T-helper 17 cell (primary cell): Measurements from ENCODE around the gene ADARB2. TPM values are rescaled to one million over a fixed set of nuclear protein-coding genes. Genes with fewer than 3 reads are reported as not detected.
"Not testable (repeated sequence)": the region's sequence is repeated elsewhere in the genome, so short reads cannot be mapped to it uniquely, and the experiment has no call there.

Experiments
- ATAC-seq: fragments of 150-1000 bp; cut with Tn5 transposase; 2 replicates; pipeline ENCODE4 v1.10.0; 2021; ENCODE audit warnings: mild to moderate bottlenecking, moderate library complexity
- DNase-seq, 3 donors: peaks; one replicate each; pipeline versions ENCODE4 v3.0.0 to v3.0.0-alpha.2; 2020 to 2021
- H3K9me3 ChIP-seq: one replicate; pipeline ENCODE4 v1.7.0; 2013; ENCODE audit warnings: low read length, mild to moderate bottlenecking; ENCODE audit not compliant: control insufficient read depth, poor library complexity, severe bottlenecking
- H3K27ac Mint-ChIP-seq: one replicate; pipeline ENCODE4 v1.8.0; 2022; ENCODE audit warnings: mild to moderate bottlenecking, moderate library complexity, mixed read lengths
- H3K27me3 Mint-ChIP-seq: one replicate; pipeline ENCODE4 v1.8.0; 2022; ENCODE audit warnings: mixed read lengths
- H3K36me3 Mint-ChIP-seq: one replicate; pipeline ENCODE4 v1.8.0; 2022; ENCODE audit warnings: low read depth, mixed read lengths
- H3K4me1 Mint-ChIP-seq: one replicate; pipeline ENCODE4 v1.8.0; 2022; ENCODE audit warnings: mild to moderate bottlenecking, mixed read lengths
- H3K4me3 Mint-ChIP-seq: one replicate; pipeline ENCODE4 v1.8.0; 2022; ENCODE audit warnings: mild to moderate bottlenecking, moderate library complexity, mixed read lengths
- total RNA-seq, 4 donors: library from RNA in 2 of 4; stranded (reverse) in 2 of 4; gene quantifications; one replicate each; pipeline ENCODE4 v1.2.3 and lab custom pipeline; 2022 to 2026

Gene ADARB2
- total RNA-seq, 2 donors from 2014 or later: 0.18 TPM; not detected in 1

DNA sequence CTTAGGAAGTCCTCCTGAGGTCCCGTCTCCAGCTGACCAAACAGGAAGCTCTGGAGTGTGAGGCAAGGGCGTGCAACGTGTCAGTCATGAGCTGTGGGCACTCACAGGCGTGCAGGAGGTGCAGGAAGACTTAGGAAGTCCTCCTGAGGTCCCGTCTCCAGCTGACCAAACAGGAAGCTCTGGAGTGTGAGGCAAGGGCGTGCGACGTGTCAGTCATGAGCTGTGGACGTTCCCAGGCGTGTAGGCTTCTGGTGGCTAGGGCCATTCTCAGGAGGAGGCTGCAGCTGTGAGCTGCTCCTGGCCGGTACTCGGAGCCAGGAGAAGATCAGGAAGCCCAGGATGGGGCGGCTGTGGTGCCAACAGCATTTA is 489.1 kb downstream of the ADARB2 start:
- not testable (repeated sequence) for ATAC-seq, H3K9me3 ChIP-seq, DNase-seq, H3K27ac Mint-ChIP-seq, H3K36me3 Mint-ChIP-seq, H3K4me1 Mint-ChIP-seq, H3K4me3 Mint-ChIP-seq
- peaks cover 43% of the 10 kb centered on the region for H3K27me3 Mint-ChIP-seq

DNA sequence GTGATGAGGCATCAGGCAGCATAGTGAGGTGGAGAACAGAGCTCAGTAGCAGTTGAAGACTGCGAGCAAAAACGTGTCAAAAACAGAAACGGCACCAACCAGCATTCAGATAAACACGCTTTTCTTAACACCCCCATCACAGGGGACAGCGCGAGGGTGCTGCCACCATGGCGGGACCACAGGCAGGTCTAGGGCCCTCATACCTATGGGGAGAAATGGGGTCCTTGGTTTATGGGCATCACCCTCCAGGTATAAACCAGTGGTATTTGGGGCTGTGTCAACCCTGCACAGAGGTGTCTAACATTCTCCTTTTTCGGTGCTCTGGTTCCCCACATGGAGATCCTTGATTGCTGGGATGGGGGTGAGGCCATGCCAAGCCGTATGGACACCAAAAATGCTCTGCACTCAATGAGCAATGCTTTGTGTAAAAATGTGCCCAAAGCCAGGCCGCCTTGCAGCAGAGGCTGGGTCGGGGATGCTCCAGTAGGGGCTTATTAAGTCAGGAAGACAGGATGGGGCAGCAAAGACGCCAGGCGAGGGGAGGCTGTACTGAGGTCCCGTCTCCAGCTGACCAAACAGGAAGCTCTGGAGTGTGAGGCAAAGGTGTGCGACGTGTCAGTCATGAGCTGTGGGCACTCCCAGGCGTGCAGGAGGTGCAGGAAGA is 489.6 kb downstream of the ADARB2 start:
- Mint-ChIP-seq H3K4me1 (no peaks in the 10 kb centered on the region), H3K4me3 (no peak overlapping the region), H3K27me3 (peaks cover 48% of the 10 kb centered on the region), H3K36me3 (no peaks in the 10 kb centered on the region), H3K27ac (no peak overlapping the region)
- ATAC-seq: no peak
- H3K9me3 ChIP-seq: no peaks in the 10 kb centered on the region
- no peak for DNase-seq

DNA sequence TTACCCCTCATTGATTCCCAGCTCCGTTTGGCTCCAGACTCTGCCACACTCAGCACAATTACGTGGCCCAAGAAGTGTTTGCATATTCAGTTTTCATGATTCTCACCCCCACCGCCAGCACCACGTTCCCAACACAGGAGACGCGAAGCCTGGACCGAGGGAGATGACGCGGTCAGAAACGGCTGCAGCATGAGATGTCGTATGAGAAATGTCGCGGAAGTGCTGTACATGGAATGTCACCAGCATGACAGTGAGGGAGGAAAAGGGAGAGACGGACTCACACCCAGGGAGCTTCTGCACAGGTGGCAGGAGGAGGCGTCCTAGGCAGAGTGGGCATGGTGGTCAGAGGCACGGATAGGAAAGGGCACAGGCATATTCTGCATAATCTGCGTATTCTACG is 492.8 kb downstream of the ADARB2 start:
- DNase-seq (no peak), ATAC-seq (no peak)
- H3K27ac Mint-ChIP-seq: no peak overlapping the region
- no peaks in the 10 kb centered on the region for H3K36me3 Mint-ChIP-seq
- H3K4me1 Mint-ChIP-seq: peaks cover 4% of the 10 kb centered on the region
- no peaks in the 10 kb centered on the region for H3K9me3 ChIP-seq
- no peak overlapping the region for H3K4me3 Mint-ChIP-seq
- peaks cover 58% of the 10 kb centered on the region for H3K27me3 Mint-ChIP-seq

DNA sequence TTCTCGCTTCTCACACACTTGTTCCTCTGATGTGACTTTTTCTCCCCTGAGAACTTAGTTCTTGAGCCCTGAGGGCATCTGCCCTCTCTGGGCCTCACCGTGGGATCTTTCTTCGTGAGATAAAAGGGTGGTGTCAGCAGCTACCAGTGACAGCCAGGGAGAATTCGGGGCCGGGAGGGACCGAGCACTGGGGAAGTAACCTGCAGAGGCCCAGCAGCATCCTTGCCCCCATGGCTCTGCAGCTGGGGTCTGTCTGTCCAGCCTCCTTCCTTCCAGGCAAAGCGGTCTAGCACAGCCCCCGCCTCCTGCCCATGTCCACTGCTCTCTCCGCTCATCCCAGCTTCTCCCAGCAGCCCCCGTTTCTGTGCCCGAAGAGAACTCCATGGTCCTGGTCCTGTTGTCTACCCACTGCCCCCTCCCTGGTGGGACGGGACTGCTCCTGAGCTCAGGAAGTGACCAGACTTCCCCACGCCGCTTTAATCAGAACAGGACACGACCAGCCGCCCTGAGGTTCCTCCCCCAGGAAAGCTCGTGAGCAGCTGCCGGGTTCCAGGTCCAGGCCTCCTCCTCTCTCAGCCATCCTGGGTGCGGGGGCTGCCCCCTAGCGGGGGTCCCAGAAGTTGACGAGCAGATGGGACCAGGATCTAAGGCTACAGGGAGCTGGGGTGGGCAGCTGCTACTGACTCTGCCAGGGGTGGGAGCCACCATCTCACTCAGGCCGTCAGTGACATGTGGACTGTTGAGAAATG is 493.7 kb downstream of the ADARB2 start:
- no peaks in the 10 kb centered on the region for H3K36me3 Mint-ChIP-seq
- peaks cover 55% of the 10 kb centered on the region for H3K27me3 Mint-ChIP-seq
- ATAC-seq (no peak), DNase-seq (no peak)
- no peaks in the 10 kb centered on the region for H3K9me3 ChIP-seq
- H3K4me1 Mint-ChIP-seq: peaks cover 4% of the 10 kb centered on the region
- no peak overlapping the region for H3K4me3 Mint-ChIP-seq
- H3K27ac Mint-ChIP-seq: no peak overlapping the region

DNA sequence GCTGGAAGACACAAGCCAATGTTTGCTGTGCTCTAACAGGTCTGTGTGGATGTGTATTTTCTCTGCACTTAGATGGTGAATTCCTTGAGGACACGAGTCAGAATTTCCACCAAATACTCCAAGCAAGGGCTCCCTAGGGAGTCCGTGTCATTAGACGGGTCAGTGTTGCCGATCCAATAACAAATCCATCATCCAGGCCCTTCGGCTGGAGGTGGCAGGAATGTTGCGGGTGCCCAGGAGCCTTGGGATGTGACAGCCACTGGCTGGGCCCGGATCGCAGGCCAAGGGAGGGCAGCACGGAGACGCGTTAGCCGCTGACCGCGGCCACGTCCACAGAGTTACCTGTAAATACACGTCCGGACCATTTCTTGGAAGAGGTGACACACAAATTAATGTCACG is 494.4 kb downstream of the ADARB2 start:
- Mint-ChIP-seq H3K36me3 (no peaks in the 10 kb centered on the region), H3K27ac (no peak overlapping the region), H3K27me3 (peaks cover 50% of the 10 kb centered on the region), H3K4me3 (no peak overlapping the region), H3K4me1 (peaks cover 4% of the 10 kb centered on the region)
- ATAC-seq (no peak), DNase-seq (no peak)
- H3K9me3 ChIP-seq: no peaks in the 10 kb centered on the region

DNA sequence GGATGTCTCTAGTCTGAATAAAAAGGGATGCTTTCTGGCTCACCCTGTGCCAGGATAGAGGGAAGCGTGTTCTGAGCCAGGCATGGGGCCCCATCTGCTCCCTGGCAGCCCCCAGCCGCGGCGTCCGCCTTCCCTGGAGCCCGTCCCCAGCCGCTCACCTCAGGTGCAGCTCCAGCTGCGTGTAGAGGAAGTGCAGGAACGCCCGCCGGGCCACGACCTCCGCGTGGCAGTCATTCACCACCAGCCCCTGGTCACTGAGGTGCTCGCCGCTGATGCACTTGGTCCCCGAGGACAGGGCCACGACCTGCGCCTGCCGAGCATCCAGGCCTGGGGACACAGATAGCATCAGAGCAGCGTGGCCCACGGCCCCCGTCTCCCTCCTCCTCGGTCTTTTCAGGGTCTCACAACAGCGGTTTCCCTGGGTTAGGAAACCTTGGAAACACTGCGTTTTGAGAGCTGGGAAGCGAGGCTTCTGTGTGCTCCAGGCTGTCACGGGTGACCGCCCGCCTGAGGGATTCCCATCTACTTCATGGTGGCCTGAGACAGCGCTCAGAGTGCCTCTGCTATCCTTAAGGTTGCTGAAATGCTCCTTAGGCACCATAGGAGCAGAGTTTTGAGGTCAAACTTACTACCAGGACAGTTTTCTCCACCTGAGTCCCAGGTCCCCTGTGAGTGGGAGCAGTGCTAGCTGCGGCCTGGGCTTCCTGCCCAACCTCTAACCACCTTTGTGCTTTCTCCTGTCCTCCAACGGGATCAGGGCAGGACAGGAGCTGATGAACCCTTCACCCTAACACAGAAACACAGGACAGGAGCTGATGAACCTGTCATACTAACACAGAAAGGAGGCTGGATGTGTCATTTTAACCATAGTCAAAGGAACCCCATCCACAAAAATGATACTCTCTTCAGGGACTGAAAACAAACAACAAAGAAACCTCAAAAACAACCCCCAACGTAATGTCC is 495.1 kb downstream of the ADARB2 start:
- Mint-ChIP-seq H3K27ac (no peak overlapping the region), H3K4me3 (no peak overlapping the region), H3K36me3 (no peaks in the 10 kb centered on the region), H3K4me1 (peaks cover 4% of the 10 kb centered on the region), H3K27me3 (peaks cover 43% of the 10 kb centered on the region)
- ATAC-seq (no peak), DNase-seq (no peak)
- H3K9me3 ChIP-seq: no peaks in the 10 kb centered on the region

DNA sequence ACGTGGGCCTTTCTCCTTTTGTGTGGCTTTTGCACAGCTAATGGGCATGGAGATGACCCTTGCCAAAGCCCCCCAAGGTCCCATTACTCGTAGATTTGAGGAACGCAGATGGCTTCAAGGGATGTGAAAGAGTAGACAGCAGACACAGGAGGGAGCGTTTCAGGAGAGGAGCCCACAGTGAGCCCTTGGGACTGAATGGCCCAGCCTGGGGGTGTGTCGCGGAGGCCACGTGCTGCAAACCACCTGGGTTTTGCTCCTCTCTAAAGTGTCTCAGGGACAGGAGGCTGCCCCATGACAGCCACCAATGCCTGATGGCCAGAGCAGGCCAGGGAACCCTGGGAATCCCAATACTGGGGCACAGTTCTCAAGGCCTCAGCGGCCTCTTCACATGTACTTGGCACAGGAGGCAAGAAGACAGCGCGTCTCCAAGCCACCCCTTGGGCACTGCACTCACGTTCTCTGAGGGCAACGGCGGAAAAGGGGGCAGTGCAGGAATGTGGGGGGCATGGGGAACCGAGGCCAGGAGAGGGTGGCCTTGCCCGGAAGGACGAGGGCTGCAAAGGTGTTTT is 495.9 kb downstream of the ADARB2 start:
- H3K9me3 ChIP-seq: no peaks in the 10 kb centered on the region
- DNase-seq (no peak), ATAC-seq (no peak)
- Mint-ChIP-seq H3K27ac (no peak overlapping the region), H3K27me3 (peaks cover 41% of the 10 kb centered on the region), H3K4me3 (no peak overlapping the region), H3K36me3 (no peaks in the 10 kb centered on the region), H3K4me1 (peaks cover 4% of the 10 kb centered on the region)

DNA sequence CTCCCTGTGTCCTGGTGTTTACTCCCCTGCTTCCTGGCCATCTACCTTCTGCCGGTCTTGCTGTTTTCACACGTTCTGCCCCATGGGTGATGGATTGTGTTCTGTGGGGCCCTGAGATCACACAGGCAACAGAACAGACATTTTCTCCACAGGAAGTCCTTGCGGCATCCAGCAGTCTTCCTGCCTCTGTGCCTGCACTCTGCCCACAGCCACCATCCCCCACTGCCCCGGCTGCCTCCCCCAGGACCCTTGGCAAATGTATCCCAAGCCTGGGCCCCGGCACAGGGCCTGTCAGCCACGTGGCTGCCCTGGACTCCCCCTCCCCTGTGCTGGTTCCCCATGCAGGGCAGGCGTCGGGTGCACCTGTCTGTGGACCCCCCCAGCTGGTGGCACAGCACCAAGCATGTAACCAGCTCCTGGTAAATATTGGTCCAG is 497.0 kb downstream of the ADARB2 start:
- H3K4me1 Mint-ChIP-seq: peaks cover 4% of the 10 kb centered on the region
- H3K27me3 Mint-ChIP-seq: peaks cover 41% of the 10 kb centered on the region
- peak overlapping the region; percentile 62 for H3K27ac Mint-ChIP-seq
- H3K36me3 Mint-ChIP-seq: no peaks in the 10 kb centered on the region
- H3K9me3 ChIP-seq: no peaks in the 10 kb centered on the region
- peak overlapping the region; percentile 83 for H3K4me3 Mint-ChIP-seq
- ATAC-seq (no peak), DNase-seq (no peak)

DNA sequence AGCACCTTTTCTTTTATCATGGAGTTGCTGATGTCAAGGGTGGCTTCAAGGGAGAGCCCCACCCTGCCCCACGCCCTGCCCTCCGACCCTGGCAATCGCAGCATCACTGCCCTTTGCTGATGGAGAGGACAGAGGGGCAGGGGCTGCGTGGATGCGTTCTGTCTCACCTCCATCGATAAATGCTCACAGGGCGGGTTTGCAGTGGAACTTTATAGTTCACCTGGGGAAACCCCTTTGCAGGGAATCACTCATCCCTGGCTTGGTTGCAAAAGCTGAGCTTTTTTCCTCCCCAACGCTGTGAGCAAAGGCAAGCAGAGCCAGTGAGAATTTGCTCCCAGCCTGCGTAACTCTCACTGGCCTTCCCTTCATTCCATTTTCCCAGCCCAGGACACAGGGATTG is 504.3 kb downstream of the ADARB2 start:
- H3K36me3 Mint-ChIP-seq: no peaks in the 10 kb centered on the region
- H3K27me3 Mint-ChIP-seq: no peaks in the 10 kb centered on the region
- H3K9me3 ChIP-seq: no peaks in the 10 kb centered on the region
- DNase-seq: no peak
- no peak overlapping the region for H3K27ac Mint-ChIP-seq
- H3K4me3 Mint-ChIP-seq: no peak overlapping the region
- no peak for ATAC-seq
- no peaks in the 10 kb centered on the region for H3K4me1 Mint-ChIP-seq

DNA sequence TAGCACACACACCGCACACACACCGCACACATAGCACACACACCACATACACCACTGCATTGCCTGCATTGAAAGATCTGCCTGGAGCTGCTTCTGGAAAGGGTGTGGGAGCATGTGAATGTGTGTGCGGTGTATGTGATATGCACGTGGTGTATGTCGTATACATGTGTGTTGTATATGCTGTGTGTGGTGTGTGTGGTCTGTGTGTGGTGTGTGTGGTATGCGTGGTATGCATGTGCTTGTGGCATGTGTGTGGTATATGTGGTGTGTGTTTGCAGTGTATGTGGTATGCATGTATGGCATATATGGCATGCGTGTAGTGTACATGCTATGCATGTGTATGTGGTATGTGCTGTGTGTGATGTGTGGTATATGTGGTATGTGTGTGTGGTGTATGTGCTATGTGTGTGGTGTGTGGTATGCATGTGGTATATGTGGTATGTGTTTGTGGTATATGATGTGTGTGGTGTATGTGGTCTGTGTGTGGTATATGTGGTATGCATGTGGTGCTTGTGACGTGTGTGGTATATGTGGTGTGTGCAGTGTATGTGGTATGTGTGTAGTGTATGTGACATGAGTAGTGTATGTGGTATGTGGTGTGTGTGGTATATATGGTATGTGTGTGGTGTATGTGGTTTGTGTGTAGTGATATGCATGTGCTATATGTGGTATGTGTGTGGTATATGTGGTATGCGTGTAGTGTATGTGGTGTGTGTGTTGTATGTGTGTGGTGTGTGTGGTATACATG is 505.0 kb downstream of the ADARB2 start:
- Mint-ChIP-seq H3K4me3 (no peak overlapping the region), H3K36me3 (no peaks in the 10 kb centered on the region), H3K27me3 (no peaks in the 10 kb centered on the region), H3K27ac (no peak overlapping the region), H3K4me1 (no peaks in the 10 kb centered on the region)
- H3K9me3 ChIP-seq: no peaks in the 10 kb centered on the region
- ATAC-seq: no peak
- no peak for DNase-seq

DNA sequence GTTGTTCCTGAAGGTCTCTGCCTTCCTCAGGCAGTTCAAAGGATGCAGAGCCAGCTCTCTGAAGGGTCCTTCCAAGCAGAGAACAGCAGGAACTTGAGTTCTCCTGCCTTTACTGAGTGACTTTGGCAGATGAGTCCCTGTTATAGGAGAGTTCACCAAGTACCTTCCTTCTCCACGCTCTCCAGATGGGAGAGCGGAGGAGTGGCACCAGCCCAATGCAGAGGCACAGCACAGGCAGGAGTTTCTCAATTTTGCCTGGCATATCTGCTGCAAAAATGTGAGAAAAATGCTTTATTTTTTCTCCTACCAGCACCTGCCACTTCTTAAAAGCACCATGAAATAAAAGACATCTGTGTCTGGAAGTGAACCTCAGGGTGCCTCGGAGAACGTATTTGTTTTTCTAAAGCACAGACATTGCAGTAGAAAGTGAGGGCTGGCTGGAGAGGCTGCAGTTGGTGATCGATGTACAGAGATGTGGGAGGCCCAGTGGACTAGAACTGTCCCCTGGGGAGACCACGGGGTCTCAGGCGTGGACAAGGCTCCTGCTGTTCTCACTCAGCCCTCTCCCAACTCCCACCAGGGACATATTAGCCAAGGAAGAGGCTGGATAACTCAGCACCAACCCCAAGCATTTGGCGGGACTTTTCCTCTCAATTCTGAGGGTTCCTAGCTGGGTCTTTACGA is 506.6 kb downstream of the ADARB2 start:
- H3K4me1 Mint-ChIP-seq: no peaks in the 10 kb centered on the region
- no peak overlapping the region for H3K27ac Mint-ChIP-seq
- no peak for DNase-seq
- no peaks in the 10 kb centered on the region for H3K9me3 ChIP-seq
- H3K27me3 Mint-ChIP-seq: peaks cover 7% of the 10 kb centered on the region
- no peak for ATAC-seq
- no peaks in the 10 kb centered on the region for H3K36me3 Mint-ChIP-seq
- no peak overlapping the region for H3K4me3 Mint-ChIP-seq

DNA sequence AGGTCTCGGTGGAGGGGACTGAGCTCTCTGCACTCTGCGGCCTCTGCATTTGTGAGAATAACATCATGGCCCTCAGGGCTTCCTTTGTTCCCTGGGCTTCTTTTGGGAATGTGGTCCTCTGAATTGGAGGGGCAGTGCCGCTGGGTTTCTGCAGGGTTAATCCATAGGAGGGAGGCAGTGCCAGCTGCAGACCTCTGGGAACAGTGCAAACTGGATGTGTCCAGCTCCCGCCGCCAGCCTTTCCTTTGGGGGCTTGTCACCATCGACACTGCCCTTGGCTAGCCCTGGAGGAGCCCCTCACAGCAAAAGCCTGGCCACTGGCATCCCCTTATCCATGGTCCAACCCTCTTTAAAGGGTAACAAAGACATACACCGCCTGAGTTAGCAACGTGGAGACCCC is 507.2 kb downstream of the ADARB2 start:
- no peaks in the 10 kb centered on the region for H3K9me3 ChIP-seq
- Mint-ChIP-seq H3K27me3 (peaks cover 7% of the 10 kb centered on the region), H3K4me1 (no peaks in the 10 kb centered on the region), H3K4me3 (no peak overlapping the region), H3K27ac (no peak overlapping the region), H3K36me3 (no peaks in the 10 kb centered on the region)
- DNase-seq (no peak), ATAC-seq (no peak)
